OCI-LY7 (cell line): Measurements from ENCODE around the gene C2orf49. TPM values are rescaled to one million over a fixed set of nuclear protein-coding genes. Genes with fewer than 3 reads are reported as not detected.

ENCODE experiments used
- Bru-seq: library from RNA; stranded (reverse); fragments of 400-500 nt; gene quantifications from one replicate; lab custom pipeline; 2021; lab: Mats Ljungman, UMichigan
- BruChase-seq, 2 experiments: library from RNA; stranded (reverse); fragments of 400-500 nt; gene quantifications; one replicate each; lab custom pipeline; 2021; lab: Mats Ljungman, UMichigan
- BruUV-seq: library from RNA; stranded (reverse); fragments of 400-500 nt; replicated peaks from 2 replicates; lab custom pipeline; 2021; lab: Mats Ljungman, UMichigan
- CTCF ChIA-PET: fragments of 300-600 bp; sonication (Branson Sonifier 250); formaldehyde crosslinking; loops from one replicate; lab custom pipeline; 2022; ENCODE audit warnings: antibody characterized with exemption; ENCODE audit not compliant: unreplicated experiment; lab: Charles Lee
- POLR2A ChIA-PET: fragments of 300-600 bp; sonication (Branson Sonifier 250); formaldehyde crosslinking; loops from one replicate; lab custom pipeline; 2022; ENCODE audit warnings: antibody characterized with exemption; lab: Charles Lee
- DNase-seq: peaks from one replicate; pipeline ENCODE4 v3.0.0-alpha.2; 2015; ENCODE audit warnings: low spot score
- H2AFZ ChIP-seq: fragments of 200-600 bp; sonication (generic), shearing (Covaris generic); 2 replicates; pipeline ENCODE4 v1.6.1; 2014; ENCODE audit warnings: mild to moderate bottlenecking, antibody characterized with exemption, low read length, moderate library complexity
- H3K27ac ChIP-seq: fragments of 200-600 bp; sonication (generic); 2 replicates; pipeline ENCODE4 v1.5.1; 2014; ENCODE audit warnings: mixed run types, low read depth, mild to moderate bottlenecking, moderate library complexity, low read length, inconsistent platforms; ENCODE audit not compliant: poor library complexity, severe bottlenecking
- H3K36me3 ChIP-seq: fragments of 200-600 bp; sonication (generic); 2 replicates; pipeline ENCODE4 v1.6.1; 2014; ENCODE audit warnings: mild to moderate bottlenecking, antibody characterized with exemption, low read length, moderate library complexity, mixed read lengths; ENCODE audit not compliant: insufficient read depth
- H3K4me1 ChIP-seq: fragments of 200-600 bp; sonication (generic); 2 replicates; pipeline ENCODE4 v1.5.1; 2014; ENCODE audit warnings: mild to moderate bottlenecking, low read length; ENCODE audit not compliant: insufficient read depth, poor library complexity, severe bottlenecking
- H3K4me2 ChIP-seq: fragments of 200-600 bp; sonication (generic); 2 replicates; pipeline ENCODE4 v1.6.1; 2014; ENCODE audit warnings: mild to moderate bottlenecking, low read length
- H3K4me3 ChIP-seq: fragments of 200-600 bp; sonication (generic); 2 replicates; pipeline ENCODE4 v1.5.1; 2014; ENCODE audit warnings: mild to moderate bottlenecking, low read depth, low read length; ENCODE audit not compliant: poor library complexity, severe bottlenecking
- H3K79me2 ChIP-seq: fragments of 200-600 bp; sonication (generic); 2 replicates; pipeline ENCODE4 v1.6.1; 2016; ENCODE audit warnings: low read depth, mild to moderate bottlenecking, low read length, moderate library complexity, mixed read lengths; ENCODE audit not compliant: insufficient read depth
- H3K9me2 ChIP-seq: fragments of 200-600 bp; sonication (generic); 2 replicates; pipeline ENCODE4 v1.6.1; 2016; ENCODE audit warnings: mild to moderate bottlenecking, low read length, mixed read lengths; ENCODE audit not compliant: insufficient read depth
- H3K9me3 ChIP-seq: fragments of 200-600 bp; sonication (generic); 2 replicates; pipeline ENCODE4 v1.6.1; 2014; ENCODE audit warnings: mild to moderate bottlenecking, mixed run types, low read length, mixed read lengths
- H4K20me1 ChIP-seq: fragments of 200-600 bp; sonication (generic); 2 replicates; pipeline ENCODE4 v1.6.1; 2014; ENCODE audit warnings: mild to moderate bottlenecking, antibody characterized with exemption, low read length, moderate library complexity, mixed read lengths; ENCODE audit not compliant: insufficient read depth
- EZH2phosphoT487 ChIP-seq: fragments of 200-600 bp; sonication (generic); IDR thresholded peaks from 2 replicates; pipeline ENCODE4 v1.6.1; 2018; ENCODE audit warnings: low read depth, borderline replicate concordance, mild to moderate bottlenecking, mixed run types, antibody characterized with exemption, low read length, moderate library complexity, mixed read lengths
- intact Hi-C: fragments of 100-400 bp; cut with micrococcal nuclease; formaldehyde crosslinking; loops from one replicate; pipeline ENCODE4 v1.10.0; 2022; ENCODE audit not compliant: unreplicated experiment
- long read RNA-seq: library from polyadenylated mRNA; stranded (forward); transcript quantifications from one replicate; pipeline ENCODE4 v2.0.0, GENCODE V29; 2022
- total RNA-seq, 2 experiments: library from RNA; depleted of rRNA in 1 of 2; stranded (reverse); fragments of >200 nt in 1 of 2; shearing (Covaris generic) in 1 of 2; gene quantifications; 2 replicates each; pipeline ENCODE4 v1.2.3, GENCODE V29; 2014 to 2022
- TF ChIP-seq, protein P1 (sequence below): fragments of 200-600 bp; sonication (generic); conservative IDR thresholded peaks from 2 replicates; pipeline ENCODE4 v1.5.1; 2014; ENCODE audit warnings: mild to moderate bottlenecking, antibody characterized with exemption, low read length, moderate library complexity, mixed read lengths

The C2orf49 gene
- 11.8 and 13.1 TPM in 2 replicates for total RNA-seq (2014; rRNA removed; shearing (Covaris generic))
- total RNA-seq (2022): 17.0 and 18.3 TPM in 2 replicates
- percentile 86 among the genes with signal in this experiment for Bru-seq, nascent RNA
- BruChase-seq, experiment 1, labeled RNA remaining after a 6-hour chase: percentile 81 among the genes with signal in this experiment
- BruChase-seq, experiment 2, labeled RNA remaining after a 2-hour chase: percentile 96 among the genes with signal in this experiment
- long read RNA-seq, full-length matches to known transcripts: 28 of 39 reads
- long read RNA-seq, partial matches to known transcripts: 7 of 39 reads
- long read RNA-seq, other reads (novel, unspliced or antisense): 4 of 39 reads

DNA sequence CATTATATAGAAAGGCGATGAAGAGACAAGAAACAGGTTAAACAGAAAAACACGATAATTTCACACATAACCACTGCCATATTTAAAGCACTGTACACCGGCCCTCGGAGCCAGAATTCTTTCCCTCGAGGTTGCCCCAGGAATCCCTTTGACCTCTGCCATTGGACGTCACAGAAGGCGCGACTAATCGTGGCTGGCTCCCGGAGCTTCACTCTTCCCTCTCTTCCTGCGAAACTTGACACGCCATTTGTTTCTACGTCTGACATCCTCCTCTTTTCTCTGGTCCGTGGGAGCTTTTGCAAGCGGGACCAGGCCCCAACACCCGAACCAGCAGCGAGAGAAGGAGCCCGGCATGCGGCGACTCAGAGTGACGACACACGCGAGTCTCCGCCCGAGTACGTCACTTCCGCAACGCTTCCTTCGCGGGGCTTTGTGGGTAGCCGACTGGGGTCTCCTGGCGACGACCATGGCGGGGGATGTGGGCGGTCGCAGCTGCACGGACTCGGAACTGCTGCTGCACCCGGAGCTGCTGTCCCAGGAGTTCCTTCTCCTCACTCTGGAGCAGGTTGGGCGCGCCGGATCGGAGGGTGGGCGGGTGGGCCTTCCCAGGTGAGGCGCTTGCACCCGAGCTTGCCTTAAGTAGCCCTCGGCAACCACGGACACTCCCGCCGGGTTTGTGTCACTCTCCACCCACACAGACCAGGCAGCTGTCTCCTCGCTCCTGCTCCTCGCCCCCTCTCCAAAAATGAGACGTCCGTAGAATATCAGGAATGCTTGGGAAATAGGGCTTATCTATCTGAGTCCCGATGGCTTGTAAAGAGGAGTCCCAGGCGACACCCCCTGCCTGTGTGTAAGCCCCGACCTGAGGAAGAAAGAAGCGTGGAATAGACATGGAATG, at the start of gene C2orf49:
TSS of gene C2orf49 (plus strand) at position 419 of the 898 bp plus-strand sequence. CDS start at position 467, 48 bp downstream.
- no peaks in the 10 kb centered on the region for H3K9me3 ChIP-seq
- H3K79me2 ChIP-seq: peaks cover 43% of the 10 kb centered on the region
- H2AFZ ChIP-seq: peak within 1 kb of the TSS; percentile 91
- DNase-seq: peak; percentile 92
- intact Hi-C loops: loop anchor here (10.0 kb wide), 1 partner anchor 857 kb away; the partner anchor contains the start of gene UXS1
- peak within 1 kb of the TSS; percentile 99 for H3K4me3 ChIP-seq
- ChIA-PET POLR2A (interaction anchor here (0.9 kb wide), 1 partner anchor 12 kb away, joined by 3 read pairs; no protein-coding TSS in a partner anchor), CTCF (no interaction called here)
- no peaks in the 10 kb centered on the region for H3K9me2 ChIP-seq
- no TSS peak for BruUV-seq
- H3K4me1 ChIP-seq: peaks cover 25% of the 10 kb centered on the region
- TF ChIP-seq EZH2phosphoT487: no peak
- TF ChIP-seq, protein P1, sequence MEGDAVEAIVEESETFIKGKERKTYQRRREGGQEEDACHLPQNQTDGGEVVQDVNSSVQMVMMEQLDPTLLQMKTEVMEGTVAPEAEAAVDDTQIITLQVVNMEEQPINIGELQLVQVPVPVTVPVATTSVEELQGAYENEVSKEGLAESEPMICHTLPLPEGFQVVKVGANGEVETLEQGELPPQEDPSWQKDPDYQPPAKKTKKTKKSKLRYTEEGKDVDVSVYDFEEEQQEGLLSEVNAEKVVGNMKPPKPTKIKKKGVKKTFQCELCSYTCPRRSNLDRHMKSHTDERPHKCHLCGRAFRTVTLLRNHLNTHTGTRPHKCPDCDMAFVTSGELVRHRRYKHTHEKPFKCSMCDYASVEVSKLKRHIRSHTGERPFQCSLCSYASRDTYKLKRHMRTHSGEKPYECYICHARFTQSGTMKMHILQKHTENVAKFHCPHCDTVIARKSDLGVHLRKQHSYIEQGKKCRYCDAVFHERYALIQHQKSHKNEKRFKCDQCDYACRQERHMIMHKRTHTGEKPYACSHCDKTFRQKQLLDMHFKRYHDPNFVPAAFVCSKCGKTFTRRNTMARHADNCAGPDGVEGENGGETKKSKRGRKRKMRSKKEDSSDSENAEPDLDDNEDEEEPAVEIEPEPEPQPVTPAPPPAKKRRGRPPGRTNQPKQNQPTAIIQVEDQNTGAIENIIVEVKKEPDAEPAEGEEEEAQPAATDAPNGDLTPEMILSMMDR: no peak
- peak within 1 kb of the TSS; percentile 74 for H3K27ac ChIP-seq
- H4K20me1 ChIP-seq: 0 out of 2 replicates have a peak, but pooled peaks cover 6% of the 10 kb centered on the region
- peak within 1 kb of the TSS; percentile 92 for H3K4me2 ChIP-seq
- peaks cover 42% of the 10 kb centered on the region for H3K36me3 ChIP-seq

DNA sequence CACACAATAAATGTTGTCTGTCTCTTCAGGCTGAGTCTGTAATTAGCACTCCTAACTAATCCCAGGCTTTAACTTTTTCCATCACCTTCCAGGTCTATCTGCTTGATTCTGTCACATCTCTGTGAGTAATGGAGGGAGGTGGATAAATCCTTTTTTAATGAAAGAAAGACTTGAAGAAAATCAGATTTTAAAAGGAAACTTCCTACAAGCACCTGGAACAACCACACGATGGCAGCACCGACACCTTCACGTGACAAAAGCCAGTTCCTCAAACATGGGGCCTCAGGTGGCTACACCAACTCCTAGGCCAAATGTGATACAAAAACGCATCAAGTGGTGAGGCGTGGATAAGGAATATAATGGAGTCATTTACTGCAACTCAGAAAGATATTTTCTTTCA, 49.6 kb upstream of the C2orf49 start:
- no peak for TF ChIP-seq EZH2phosphoT487
- TF ChIP-seq, protein P1: peak; percentile 70
- ChIA-PET POLR2A (interaction anchor here (0.6 kb wide), 1 partner anchor 1171 kb away, joined by 9 read pairs; no protein-coding TSS in a partner anchor), CTCF (no interaction called here)
- H3K4me2 ChIP-seq: no peak overlapping the region
- H2AFZ ChIP-seq: no peak overlapping the region
- no TSS peak for BruUV-seq
- no peaks in the 10 kb centered on the region for H3K9me2 ChIP-seq
- no peak overlapping the region for H3K27ac ChIP-seq
- intact Hi-C loops: no loop called here
- no peak overlapping the region for H3K4me3 ChIP-seq
- H3K9me3 ChIP-seq: no peaks in the 10 kb centered on the region
- no peaks in the 10 kb centered on the region for H3K79me2 ChIP-seq
- DNase-seq: peak; percentile 31
- H3K36me3 ChIP-seq: peaks cover 93% of the 10 kb centered on the region
- H4K20me1 ChIP-seq: no peaks in the 10 kb centered on the region
- no peaks in the 10 kb centered on the region for H3K4me1 ChIP-seq
